ENCODE measurements around the gene NUDT8.
A peak's percentile ranks its signal among the peaks of the same experiment; 100 is the strongest.
"Not testable (repeated sequence)": the region's sequence is repeated elsewhere in the genome, so short reads cannot be mapped to it uniquely, and the experiment has no call there.

Gene NUDT8

DNA sequence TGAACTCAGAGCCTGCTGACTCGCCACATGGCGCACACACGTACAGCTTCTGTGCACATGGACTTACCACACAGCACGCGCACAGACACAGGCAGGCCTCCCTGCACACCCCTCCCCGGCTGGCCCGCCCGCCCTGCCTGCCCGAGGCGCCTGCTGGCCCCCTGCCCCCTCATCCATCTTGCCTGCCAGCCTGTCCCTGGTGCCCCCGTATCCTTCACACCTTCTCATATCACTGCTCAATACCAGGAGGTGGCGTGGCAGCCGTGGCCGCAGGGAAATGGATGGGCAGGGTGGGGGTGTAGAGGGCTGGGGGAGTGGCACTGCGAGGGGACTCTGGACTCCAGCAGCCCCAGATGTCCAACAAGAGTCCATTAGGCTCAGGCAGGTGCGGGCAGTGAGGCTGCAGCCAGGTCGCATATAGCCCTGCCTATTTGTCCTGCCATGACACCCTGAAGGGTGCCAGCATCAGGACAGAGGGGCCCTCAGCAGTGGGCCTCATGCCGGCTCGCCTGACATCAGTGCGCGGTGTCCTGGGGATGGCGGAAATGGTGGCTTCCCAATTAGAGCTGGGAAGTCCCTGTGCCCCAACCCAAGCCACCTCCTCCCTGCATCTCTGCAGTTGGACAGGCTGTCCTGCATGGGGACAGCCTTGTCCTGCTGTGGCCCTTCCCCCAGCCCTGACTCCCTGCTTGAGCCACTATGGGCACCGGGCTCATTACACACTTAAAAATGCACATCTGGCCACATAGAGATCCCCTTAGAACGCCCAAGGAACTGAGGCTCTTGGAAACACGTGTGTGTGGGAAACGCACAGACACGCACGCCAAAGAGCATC is 11.8 kb upstream of the NUDT8 start:
- DNase-seq: no peak

DNA sequence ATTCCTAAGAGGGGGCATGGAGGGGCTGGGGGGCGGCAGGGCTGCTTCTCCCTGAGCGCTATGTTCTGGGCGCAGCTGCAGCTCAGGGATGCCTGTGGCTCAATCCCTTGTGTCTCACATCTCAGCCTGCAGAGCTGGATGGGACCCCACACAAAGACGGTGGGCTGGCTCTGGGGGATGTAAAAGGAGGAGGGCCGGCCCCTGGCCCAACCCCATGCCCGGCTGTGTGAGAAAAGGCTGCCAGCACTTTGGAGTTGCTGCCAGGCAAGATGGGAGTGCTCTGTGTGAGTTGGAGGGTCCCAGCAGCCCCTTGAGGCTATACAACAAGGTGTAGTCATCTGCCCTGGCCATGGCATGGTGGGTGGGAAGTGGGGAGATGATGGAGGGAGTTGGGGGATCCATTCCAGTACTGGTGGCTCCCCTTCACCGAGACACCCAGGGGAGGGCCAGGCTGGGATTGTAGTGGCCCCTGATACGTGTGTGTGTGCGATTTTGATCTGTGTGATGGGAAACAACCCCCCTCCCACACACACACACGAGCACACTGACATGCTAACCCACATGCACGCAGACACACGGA is 11.1 kb upstream of the NUDT8 start:
- no peak for DNase-seq

DNA sequence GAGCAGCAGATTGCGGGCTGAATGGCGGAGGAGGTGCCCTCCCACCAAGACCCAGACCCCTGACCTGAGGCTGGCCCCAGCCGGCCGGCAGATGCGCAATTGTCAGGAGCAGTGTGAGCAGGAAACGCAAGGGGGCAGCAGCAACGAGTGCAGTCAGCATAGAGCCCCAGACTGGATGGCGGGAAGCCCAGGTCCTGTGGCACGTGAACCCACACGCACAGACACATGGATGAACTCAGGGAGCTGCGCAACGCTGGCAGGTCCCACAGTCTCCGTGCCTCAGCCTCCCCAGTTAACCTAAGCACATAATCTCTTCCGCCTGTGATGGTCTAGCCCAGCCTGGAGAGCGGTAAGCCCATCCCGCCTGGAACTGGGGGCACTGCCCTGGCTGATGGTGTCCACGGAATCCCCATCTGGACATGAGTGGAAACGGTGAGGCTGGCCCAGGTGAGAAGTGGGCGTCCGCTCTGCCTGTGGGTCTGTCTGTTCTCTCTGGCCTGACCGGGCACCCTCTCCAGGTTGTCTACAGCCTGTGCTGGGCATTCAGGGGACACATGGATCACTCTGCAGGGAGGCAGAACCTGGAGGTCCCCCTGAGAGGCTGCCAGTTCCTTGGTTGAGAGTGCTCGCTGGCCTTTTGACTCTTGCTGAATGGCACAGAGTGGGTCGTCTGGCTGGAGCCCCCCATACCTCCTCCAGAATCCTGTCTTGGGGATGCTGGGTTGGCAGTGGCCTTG is 10.5 kb upstream of the NUDT8 start:
- DNase-seq: no peak

DNA sequence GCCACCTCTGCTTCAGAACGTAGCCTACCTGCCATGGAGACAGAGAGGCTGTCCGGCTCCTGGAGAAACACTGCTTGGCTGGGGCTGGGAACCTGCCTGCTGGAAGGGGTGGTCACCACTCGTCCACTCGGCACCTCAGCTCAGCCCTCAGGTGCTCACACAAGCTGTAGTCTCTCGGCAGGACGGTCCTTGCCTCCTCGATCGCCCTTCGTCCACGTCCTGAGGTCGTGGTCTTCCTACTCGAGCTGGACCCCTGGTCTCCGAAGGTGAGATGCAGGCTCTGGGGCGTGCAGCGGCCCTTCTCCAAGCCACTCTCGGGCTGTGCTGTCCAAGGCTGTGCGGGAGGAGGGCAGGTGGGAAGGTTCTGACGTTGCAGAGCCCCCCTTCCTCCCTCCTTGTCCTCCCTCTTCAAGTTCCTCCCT is 9.7 kb upstream of the NUDT8 start, which contains the start of gene TBX10:
Gene TBX10, minus strand, starts transcription at position 326 of the 422 bp plus-strand sequence. Its CDS starts 291 bp downstream, at position 35.
- no peak for DNase-seq

DNA sequence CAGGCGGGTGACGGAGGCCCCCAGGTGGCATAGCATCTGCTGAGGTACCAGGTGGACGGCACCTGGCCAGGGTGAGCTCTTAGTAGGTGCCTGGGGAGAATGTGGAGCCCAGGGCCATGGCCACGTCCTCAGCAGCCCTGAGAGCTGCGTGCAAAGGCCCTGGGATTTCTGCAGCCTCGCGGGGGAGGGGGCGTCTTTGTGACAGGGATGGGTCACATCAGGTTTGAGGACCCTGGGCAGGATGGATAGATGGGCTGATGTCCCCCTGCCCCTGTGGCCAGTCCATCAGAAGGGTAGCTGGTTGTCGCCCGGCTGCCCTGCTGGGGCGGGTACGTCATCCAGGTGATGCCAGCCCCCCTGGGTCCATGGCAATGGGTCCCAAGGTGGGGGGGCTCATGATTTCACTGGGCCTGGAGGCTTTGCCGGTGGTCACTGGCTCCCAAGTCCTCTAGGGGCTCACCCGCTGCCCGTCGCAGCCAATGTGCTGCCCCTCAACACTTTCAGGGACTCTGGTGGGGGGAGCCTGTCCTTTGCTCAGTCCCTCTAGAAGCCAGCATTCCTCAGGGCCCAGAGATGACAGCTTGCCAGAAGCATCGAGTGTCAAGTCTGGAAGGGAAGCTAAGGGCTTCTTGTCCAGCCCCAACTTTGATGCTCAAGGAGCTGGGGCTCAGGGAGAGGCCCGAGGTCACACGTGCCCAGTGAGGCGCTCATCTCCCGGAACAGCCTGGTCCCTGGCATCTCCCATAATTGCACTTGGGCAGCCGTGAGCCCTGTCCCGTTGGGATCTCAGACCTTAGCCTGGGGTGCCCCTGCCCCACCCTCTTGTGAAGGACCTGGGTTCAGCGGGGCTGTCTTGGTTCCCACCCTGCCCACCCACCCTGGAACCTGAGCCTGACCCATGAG is 9.0 kb upstream of the NUDT8 start:
- no peak for DNase-seq

DNA sequence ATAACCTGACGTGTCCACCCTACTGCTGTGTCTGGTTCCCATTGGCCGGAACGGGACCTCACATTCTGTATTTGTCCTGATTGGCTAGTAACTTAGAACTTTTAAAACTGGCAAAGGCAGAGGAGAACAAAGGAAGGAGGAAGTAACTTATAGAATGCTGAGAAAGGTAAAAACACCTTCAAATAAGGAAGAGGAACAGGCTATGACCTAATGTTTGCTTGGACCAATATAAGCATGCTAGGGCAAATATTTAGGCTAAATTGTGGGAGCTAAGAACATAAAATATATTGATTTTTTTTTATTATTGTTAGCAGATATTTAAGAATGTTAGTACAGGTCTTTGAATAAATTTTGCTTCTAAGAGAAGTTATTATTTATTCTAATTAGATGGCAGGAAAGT is 7.7 kb upstream of the NUDT8 start:
- not testable (repeated sequence) for DNase-seq

DNA sequence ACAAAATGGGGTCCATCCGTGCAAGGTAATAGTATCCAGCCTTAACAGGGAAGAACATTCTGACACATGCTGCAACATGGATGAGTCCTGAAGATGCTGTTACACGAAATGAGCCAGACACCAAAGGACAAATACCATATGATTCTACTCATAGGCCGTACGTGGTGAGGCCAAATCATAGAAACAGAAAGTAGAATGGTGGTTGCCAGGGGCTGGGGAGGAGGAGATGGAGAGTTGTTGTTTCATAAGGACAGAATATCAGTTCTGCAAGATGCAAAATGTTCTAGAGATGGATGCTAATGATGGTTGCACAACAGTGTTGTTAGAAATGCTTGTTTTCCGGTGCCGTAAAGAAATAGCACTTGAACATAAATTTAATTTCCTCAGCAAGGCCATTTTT is 7.2 kb upstream of the NUDT8 start:
- DNase-seq: no peak

DNA sequence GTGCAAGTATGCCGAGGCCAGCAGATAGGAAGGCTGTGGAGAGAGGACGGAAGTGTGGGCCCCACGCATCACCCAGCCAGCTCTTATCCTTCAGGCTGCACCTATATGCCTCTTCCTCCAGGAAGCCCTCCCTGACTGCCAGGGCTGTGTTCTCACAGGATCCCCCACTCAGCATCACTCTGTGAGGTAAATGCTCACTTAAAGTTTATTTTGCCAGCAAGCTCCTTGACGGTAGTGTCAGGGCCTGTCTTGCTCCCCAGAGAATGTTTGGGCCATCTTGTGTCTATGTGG is 5.4 kb upstream of the NUDT8 start:
- no peak for DNase-seq

DNA sequence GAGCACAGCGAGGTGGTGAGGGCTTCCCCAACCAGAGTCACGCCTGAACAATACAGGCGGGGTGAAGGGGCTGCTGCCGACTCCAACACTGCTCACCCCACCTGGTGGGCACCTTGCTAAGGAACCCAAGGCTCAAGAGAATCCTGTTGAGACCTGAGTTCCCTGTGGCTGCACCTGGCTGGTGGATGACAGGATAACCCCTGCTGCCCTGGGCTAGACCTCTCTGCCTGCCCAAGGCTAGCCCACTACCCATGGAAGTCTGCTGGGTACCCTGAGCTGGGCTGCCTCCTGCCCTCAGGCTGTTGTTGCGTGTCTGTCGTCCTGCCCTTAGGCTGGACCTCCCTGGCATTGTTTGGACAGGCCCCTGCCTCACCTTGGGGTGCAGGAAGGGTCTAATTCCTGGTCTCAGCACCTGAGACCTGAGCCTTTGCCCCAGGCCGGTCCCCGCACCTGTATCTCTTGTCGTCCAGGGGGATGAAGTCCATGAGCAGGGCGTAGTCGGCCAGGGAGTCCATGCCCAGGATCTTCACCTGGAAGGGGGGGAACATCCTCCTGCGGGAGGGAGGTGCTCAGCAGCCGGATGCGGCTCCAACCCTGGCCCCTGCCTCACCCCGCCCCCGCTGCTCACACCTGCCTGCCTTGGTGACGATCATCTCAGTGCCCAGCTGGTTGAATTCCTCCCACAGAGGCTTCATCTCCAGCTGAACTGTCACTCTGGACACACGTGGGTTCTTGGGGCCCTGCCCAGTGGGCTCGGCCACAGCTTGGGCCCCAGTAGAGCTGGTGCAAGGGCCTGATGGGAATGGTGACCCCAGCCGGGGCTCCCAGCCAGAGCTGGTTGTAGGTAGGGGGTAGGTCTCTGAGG is 4.9 kb upstream of the NUDT8 start:
- no peak for DNase-seq

DNA sequence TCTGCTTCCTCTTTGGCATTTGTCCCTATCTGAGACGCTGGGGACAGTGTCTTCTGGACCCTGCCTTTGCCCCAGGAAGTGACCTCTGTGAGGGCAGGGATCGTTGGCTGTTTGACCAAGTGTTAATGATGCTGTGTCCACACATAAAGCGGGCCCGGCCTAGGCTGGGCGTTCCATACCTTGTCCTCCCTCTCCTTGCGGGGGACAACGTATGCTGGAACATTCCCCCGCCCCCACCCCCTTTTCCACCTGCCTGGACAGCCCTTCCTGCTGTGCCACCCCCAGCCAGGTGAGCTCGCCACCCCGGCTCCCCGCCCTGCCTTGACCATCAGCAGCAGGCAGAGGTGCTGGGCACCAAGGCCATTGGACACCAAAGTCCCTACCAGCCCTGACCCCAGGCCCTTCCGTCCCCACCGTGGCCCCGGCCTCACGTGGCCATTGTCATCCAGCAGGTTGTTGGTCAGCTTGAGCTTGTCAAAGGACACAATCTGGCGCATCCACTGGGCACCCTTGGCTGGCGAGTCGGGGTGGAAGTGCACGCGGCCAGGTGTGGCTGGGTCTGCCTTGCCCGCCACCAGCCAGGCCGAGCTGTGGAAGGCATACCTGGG is 4.1 kb upstream of the NUDT8 start:
- no peak for DNase-seq

DNA sequence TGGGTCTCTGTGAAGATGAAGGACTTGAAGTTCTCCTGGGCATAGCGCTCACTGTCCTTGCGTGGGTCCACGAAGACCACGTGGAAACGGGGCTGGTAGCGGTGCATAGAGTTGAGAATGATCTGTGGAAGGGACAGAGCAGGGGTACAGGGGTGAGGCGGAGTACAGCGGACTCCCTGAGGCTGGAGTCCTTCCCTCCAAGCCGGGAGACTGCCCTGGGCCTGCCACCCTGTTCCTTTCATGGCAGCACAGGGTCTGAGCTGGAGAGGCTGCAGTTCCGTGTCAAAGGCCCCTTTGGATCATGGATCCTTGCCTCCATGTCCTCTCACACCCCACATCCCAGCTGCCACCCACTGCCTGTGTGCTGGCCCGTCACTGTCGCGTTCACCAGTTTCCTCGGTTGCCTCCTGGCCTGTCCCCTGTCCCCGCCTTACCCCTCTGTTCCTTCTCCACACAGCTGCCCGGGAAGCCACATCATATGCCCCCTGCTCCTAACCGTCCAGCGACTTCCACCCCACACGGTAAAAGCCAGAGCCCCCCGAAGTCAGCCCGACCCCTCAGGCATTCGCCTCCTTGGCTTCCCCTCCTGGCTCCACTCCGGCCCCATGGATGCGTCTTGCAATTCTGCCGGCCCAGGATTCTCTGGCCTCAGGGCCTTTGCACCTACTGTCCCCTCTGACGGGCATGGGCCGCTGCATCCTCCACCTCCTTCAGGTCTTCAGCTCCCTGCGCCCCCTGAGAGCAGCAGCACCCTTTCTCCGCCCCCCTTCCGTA is 3.4 kb upstream of the NUDT8 start:
- no peak for DNase-seq

DNA sequence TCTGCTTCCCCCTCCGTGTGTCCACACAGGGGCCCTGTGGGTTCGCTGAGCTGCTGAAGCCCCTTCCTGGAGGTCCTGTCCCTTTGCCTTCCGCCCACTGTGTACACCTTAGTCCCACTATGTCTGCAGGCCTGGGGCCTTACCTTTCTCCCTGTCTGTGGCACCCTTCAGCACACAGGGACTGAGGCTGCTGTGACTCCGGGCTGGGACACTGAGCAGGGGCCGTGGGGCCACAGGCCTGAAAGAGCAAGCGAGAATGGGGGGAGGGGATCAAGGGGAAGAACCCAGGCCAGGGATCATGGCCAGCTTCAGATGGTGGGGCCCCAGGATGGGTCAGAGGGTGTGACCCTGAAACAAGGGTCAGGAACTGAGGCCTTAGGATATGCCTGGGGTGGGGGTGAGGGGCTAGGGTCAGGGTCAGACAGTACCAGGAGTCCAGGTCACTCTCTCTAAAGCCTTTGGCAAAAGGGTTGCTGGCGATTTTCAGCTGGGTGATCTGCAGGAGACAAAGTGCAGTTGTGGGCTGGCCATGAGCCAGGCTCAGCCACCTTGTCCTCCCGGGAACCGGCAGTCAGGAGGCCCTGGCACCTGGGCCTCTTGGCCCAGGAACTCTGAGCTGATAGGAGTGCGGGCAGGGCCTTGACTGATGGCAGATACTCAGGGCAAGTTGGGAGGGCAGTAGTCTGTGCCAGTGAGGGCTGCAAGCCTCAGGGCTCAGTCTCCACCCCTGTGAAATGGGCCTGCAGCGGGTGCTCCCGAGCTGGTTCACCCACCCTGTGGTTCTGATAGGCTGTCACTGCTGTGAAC is 2.6 kb upstream of the NUDT8 start:
- DNase-seq: no peak

DNA sequence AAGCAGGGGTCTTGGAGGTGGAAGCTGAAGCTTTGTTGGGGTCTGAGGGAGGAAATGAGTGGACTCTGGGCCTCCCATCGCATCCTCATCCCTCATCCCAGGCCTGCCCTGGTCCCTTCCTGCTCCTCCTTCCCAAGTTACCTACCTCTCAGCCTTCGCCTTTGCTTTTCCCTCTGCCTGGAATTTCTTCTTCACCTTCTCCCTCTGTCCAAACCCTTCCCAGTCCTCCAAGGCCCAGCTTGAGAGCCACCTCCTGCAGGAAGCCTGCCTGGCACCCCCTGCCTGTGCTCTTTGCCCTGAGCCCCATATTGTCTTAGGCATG is 2.1 kb upstream of the NUDT8 start:
- no peak for DNase-seq

DNA sequence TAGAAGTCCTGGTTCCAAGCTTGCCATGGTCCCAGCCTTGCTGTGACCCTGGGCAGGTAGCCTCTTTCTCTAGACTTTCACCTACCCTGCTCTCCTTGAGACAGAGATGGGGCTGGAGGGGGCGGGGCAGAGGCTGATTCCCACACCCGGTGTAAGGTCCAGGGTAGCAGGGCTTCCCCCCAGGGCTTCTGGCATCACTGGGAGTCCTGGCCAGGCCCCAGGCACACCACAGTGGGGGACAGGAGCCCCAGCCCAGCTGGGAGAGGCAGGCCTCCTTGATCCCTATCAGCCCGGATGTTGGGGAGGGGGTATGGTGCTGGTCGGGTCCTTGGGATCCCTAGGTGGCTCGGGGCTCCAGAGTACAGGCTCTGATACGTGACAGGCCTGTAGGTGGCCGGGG is 1.7 kb upstream of the NUDT8 start:
- DNase-seq: no peak

DNA sequence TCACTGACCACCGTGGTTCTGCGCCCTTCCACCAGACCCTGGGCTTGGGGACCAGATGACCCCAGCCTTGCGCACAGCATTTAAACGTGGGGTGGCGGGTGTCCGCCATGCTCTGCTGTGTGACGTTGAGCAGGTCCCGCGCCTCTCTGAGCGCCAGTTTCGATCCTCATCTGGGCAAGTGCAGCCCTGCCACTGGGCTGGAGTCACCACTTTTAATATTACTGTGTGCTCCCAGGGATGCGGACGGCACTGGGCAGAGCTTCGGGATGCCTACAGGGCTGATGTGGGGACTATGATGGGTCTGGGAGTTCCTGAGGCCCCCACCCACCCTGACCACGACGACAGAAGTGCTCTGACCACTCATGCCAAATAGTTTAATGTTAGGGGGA is 1.2 kb upstream of the NUDT8 start:
- no peak for DNase-seq

DNA sequence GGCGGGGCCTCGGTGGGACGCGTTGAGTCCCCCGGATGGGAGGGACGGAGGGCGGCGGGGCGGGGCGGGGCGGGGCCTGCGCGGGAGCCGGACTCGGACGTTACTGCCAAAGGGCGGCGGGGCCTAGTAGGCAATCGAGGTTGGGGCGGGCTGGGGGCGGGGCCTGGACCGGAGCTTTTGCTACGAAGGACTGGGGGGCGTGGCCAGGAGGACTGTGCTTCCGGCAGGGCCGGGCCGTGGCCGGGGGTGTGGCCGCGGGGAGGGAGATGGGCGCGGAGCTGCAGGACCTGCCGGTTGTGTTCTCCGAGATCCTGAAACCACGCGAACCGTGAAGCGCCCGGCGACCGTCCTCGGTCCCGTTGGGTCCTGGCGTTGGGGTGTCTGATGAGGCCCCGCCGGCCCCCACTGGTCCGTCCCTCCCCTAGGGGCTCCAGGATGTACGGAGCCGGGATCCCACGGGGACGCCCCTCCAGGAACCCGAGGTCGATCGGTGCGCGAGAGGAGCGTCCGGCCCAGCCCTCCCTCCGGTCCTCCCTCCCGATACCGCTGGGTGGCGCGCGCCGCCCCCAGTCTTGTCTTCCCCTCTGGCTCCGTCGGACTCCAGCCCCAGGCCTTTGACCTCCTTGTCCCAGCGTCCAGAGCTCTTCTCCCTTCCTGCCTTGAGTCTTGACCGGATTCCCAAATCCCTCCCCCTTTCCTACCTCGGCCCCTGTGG is 648 bp upstream of the NUDT8 start:
- DNase-seq: peak; percentile 76

DNA sequence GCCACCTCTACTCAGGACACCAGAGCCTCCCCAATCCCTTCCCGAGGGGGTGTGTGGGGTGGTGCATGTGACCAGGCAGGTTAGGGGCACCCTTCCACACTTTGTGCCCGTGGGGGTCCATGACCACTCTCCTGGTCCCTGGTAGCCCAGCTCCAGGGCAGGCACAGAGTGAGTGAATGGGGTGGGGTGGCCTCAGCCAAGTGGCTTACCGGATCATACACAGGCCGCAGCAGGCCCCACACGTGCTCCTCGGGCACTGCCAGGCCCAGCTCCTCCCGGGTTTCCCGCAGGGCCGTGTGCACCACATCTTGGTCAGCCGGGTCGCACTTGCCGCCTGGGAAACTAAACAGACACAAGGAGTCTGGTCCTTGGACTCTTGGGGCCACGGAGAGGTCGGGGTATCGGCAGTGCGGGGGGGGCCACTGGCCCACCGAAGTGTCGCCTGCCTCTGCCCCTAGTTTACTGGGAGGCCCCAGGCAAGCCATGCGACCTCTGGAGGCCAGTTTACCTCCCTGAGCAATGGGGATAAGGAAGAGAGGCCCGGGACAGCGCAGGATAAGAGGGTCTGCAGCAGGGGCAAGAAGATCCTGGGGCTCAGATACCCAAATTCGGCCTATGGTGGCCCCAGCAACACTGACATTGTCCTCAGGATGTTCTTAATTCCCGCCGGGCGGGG is 889 bp downstream of the NUDT8 start:
- DNase-seq: no peak

DNA sequence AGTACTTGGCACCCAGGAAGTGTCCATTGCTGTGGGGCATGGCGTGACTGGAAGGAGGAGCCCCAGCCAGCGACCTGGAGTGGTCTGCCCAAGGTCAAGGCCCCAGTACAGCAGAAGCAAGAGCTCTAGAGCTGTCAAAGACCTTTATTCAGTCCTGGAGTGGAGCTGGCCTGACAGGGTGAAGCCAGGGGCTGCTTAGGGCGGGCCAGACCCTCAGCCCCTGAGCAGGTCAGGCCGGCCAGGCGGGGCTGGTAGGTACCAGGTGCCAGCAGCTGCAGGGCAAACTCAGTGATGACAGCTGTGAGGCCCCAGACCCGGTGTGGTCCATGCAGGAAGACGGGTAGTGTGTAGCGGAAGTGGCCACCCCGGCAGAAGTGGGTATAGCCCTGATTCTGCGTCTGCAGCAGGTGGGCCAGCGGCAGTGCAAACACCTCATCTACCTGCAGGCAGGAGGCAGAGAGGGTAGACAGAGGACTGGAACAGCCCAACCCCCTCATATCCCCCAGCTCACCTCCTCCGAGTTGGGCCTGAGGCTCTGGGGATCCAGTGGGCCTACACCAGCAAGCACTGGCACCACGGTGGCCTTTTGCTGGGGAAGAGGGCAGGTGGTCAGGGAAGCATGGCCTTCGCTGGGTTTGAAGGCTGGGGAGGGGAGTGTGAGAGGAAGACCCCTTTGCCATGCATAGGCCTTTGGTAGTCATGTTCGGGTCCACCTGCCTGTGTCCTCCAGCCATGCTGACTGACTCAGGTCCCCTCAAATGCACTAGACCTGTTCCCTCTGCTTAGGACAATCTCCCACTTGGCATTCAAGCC is 1.7 kb downstream of the NUDT8 start:
- DNase-seq: no peak

Measured in NCI-H187 treated with DMSO at 0.1 percent for 48 hours (cell line).